Astrocyte of the spinal cord (primary cell): Measurements from ENCODE around the gene EEFSEC.

Experiments used
- DNase-seq: peaks from one replicate; pipeline ENCODE4 v3.0.0; 2011; ENCODE audit warnings: low read depth, low spot score
- H3K4me3 ChIP-seq: 2 replicates; pipeline ENCODE4 v1.5.1; 2011; ENCODE audit warnings: low read depth, mild to moderate bottlenecking, low read length, moderate library complexity
- CTCF ChIP-seq: IDR thresholded peaks from 2 replicates; pipeline ENCODE4 v1.5.1; 2012; ENCODE audit warnings: low read depth, mild to moderate bottlenecking, low read length, inconsistent platforms
- in situ Hi-C: cut with HindIII; loops from 2 replicates; pipeline ENCODE4 v1.10.0; 2017; ENCODE audit warnings: low sequenced_read_pairs

EEFSEC gene

GRCh38 chr3:128346562-128346961 is 193.3 kb downstream of the EEFSEC start:
- no peak for TF ChIP-seq CTCF
- DNase-seq = no peak
- H3K4me3 ChIP-seq = no peak overlapping the region
- in situ Hi-C loops = no loop called here

- no peak for TF ChIP-seq CTCF
- DNase-seq = no peak
- in situ Hi-C loops = no loop called here
- H3K4me3 ChIP-seq = no peak overlapping the region
Measured at GRCh38 chr3:128347282-128347681, 194.0 kb downstream of the EEFSEC start.

DNA sequence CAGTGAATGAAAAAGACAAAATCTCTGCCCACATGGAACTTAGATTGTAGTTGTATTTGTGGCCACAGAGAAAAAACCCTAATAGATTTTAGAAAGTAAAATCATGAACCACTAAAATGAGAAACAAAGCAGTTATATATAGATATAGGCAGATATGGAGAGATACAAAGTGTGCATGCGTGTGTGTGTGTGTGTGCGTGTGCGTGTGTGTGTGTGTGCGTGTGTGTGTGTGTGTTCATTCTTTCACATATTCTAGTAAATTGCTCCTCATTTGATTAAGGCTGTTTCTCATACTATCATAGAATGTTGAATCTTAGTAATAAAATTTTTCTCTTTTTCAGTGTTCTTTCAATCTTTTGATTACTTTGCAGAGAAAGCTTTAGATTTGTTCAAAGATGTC is 194.8 kb downstream of the EEFSEC start:
- no peak overlapping the region for H3K4me3 ChIP-seq
- no peak for DNase-seq
- in situ Hi-C loops = no loop called here
- TF ChIP-seq CTCF = no peak

- TF ChIP-seq CTCF = no peak
- in situ Hi-C loops = no loop called here
- DNase-seq = no peak
- no peak overlapping the region for H3K4me3 ChIP-seq
Measured at GRCh38 chr3:128348805-128349531, 195.7 kb downstream of the EEFSEC start.

- no peak for DNase-seq
- in situ Hi-C loops = no loop called here
- H3K4me3 ChIP-seq = no peak overlapping the region
- TF ChIP-seq CTCF = no peak
Measured at GRCh38 chr3:128349963-128350599, 196.8 kb downstream of the EEFSEC start.

DNA sequence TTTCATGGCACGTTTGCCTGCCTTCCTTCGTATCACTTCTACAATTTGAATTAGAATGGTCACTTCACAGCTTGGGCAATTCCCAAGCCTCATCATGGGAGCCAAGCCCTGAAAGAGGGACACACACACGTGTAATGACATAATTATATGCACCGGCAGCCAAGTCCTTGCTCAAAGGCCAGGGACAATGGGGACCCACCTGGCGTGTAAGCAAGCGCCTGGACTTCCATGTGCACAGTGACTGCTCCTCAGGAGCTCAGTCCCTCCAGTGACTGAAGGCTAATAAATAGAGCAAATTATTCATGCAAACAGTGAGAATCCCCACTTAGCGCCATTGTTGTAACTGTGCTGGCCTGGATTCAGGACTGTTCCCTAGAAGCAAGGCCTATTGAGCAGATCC is 198.3 kb downstream of the EEFSEC start:
- no peak overlapping the region for H3K4me3 ChIP-seq
- no peak for TF ChIP-seq CTCF
- no peak for DNase-seq
- in situ Hi-C loops = no loop called here
